Keratinocyte (primary cell): ENCODE results near the gene FBLN1.

Experiments
- EZH2 ChIP-seq: IDR thresholded peaks from one replicate; pipeline ENCODE4 v1.6.1; 2012; ENCODE audit warnings: inconsistent platforms, mild to moderate bottlenecking, low read length, moderate library complexity
- TF ChIP-seq, protein P1 (sequence below), 3 experiments: IDR thresholded peaks in 1 of 3; conservative IDR thresholded peaks in 1 of 3; optimal IDR thresholded peaks in 1 of 3; 2 replicates in 2 of 3; 3 replicates in 1 of 3; pipeline versions ENCODE3 to v1.5.1; 2011; ENCODE audit warnings: low read length in 3 of 3, mild to moderate bottlenecking in 3 of 3, moderate library complexity in 2 of 3, control low read depth in 1 of 3, inconsistent platforms in 1 of 3; ENCODE audit not compliant: insufficient read depth in 2 of 3; ENCODE audit errors: extremely low read depth in 1 of 3

DNA sequence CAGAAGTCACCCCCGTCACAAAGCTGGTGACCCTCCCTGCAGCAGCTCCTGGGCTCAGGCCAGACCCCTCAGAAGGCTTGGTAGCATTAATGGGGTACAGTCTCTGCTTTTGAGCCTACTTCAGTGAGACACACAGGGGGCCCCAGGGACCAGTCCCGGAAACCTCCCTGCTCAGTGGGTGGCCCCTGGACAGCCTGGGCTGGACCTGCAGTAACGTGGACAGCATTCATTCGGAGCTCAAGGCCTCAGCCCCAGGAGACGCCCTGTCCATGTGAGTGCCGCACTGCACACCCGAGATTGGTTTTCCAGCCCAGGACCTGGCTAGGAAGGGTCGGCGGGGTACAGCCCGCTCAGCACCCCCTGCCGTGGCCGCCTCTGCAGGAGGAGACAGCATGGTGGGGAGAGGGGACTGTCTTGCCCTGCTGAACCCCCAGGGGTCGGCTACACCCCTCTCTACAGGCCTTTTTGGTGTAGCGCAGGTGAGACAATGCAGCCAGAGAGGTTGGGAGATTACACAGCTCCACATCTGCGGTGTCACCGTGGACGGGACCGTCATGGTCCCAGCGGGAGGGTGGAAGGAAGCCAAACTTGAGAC is 83.4 kb downstream of the FBLN1 start:
- TF ChIP-seq, protein P1, sequence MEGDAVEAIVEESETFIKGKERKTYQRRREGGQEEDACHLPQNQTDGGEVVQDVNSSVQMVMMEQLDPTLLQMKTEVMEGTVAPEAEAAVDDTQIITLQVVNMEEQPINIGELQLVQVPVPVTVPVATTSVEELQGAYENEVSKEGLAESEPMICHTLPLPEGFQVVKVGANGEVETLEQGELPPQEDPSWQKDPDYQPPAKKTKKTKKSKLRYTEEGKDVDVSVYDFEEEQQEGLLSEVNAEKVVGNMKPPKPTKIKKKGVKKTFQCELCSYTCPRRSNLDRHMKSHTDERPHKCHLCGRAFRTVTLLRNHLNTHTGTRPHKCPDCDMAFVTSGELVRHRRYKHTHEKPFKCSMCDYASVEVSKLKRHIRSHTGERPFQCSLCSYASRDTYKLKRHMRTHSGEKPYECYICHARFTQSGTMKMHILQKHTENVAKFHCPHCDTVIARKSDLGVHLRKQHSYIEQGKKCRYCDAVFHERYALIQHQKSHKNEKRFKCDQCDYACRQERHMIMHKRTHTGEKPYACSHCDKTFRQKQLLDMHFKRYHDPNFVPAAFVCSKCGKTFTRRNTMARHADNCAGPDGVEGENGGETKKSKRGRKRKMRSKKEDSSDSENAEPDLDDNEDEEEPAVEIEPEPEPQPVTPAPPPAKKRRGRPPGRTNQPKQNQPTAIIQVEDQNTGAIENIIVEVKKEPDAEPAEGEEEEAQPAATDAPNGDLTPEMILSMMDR (optimal IDR thresholded peaks at IDR 0.05 in 1 of 3, IDR thresholded peaks at IDR 0.05 in 1 of 3, conservative IDR thresholded peaks at IDR 0.05 in 1 of 3; ENCODE audit: extremely low read depth in 1 of 3, insufficient read depth in 2 of 3, low read length in 3 of 3), result no peak
- TF ChIP-seq EZH2, result no peak
